NT2/D1 (cell line): ENCODE measurements around the gene TRAPPC4.

Experiments used
- SUZ12 ChIP-seq: IDR thresholded peaks from 2 replicates; pipeline ENCODE4 v1.6.1; 2011; ENCODE audit not compliant: insufficient read length, insufficient read depth; ENCODE audit errors: extremely low read depth
- YY1 ChIP-seq: IDR thresholded peaks from 2 replicates; pipeline ENCODE4 v1.6.1; 2011; ENCODE audit not compliant: insufficient read length, insufficient read depth
- ZNF274 ChIP-seq: IDR thresholded peaks from 2 replicates; pipeline ENCODE4 v1.6.1; 2011; ENCODE audit warnings: mild to moderate bottlenecking, low read depth, low read length

DNA sequence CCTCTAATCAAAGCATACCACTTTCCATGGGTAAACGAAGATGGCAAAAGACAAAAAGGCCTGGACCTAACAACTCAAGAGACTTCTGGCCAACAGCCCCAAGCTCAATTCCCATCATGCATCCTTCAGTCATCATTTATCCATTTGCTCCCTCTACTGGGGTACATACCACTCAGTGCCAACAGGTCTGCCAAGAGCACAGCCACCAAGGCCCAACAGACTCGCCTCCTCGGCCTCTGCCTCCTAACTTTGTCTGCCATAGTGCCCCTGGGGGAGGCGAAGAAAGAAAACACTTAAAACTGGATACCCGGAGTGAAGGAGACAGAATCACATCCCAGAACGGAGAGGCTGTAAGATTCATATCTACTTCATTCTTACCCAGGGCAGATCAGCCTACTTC, 37.3 kb downstream of the TRAPPC4 start:
- TF ChIP-seq YY1 (no peak), ZNF274 (no peak), SUZ12 (no peak)
